Ascending aorta (tissue), 2 donors: ENCODE data around the gene NAT9. TPM values are rescaled to one million over a fixed set of nuclear protein-coding genes. Genes with fewer than 3 reads are reported as not detected.

Experiments used
- DNase-seq, 2 donors: peaks; one replicate each; pipeline ENCODE4 v3.0.0-alpha.2; 2019; ENCODE audit warnings: low spot score in 2 of 2
- H3K27ac ChIP-seq, 2 donors: fragments of 200-600 bp; sonication (generic); one replicate each; pipeline ENCODE4 v1.5.1; 2016 to 2017; ENCODE audit warnings: mild to moderate bottlenecking in 1 of 2
- H3K27me3 ChIP-seq: fragments of 200-600 bp; sonication (generic); one replicate; pipeline ENCODE4 v1.5.1; 2017
- H3K36me3 ChIP-seq, 2 donors: fragments of 200-600 bp; sonication (generic); one replicate each; pipeline ENCODE4 v1.5.1; 2016
- H3K4me1 ChIP-seq, 2 donors: fragments of 200-600 bp; sonication (generic); one replicate each; pipeline ENCODE4 v1.5.1; 2016 to 2017; ENCODE audit warnings: mild to moderate bottlenecking in 1 of 2
- H3K4me3 ChIP-seq, 2 donors: fragments of 200-600 bp; sonication (generic); one replicate each; pipeline ENCODE4 v1.5.1; 2016 to 2017; ENCODE audit warnings: mild to moderate bottlenecking in 1 of 2
- H3K9me3 ChIP-seq, 2 donors: fragments of 200-600 bp; sonication (generic); one replicate each; pipeline ENCODE4 v1.5.1; 2016
- CTCF ChIP-seq, 3 experiments: fragments of 200-600 bp in 2 of 3; fragments of 450-650 bp in 1 of 3; sonication (generic) in 2 of 3; IDR thresholded peaks; one replicate each; pipeline ENCODE4 v1.5.1; 2016 to 2019; ENCODE audit warnings: antibody characterized with exemption in 3 of 3, mild to moderate bottlenecking in 1 of 3, moderate library complexity in 1 of 3
- intact Hi-C: fragments of 100-400 bp; cut with DNase I; formaldehyde crosslinking; loops from one replicate; pipeline ENCODE4 v1.15.1; 2023
- total RNA-seq: library from RNA; depleted of rRNA; stranded (reverse); fragments of >200 nt; gene quantifications from one replicate; pipeline ENCODE4 v1.1.0, GENCODE V29; 2016

NAT9 gene
- total RNA-seq, 1 donor from 2014 or later: 13.3 TPM

- Histone ChIP-seq H3K4me3 (no peak overlapping the region), H3K27ac (no peak overlapping the region), H3K9me3 (no peaks in the 10 kb centered on the region), H3K36me3 (no peaks in the 10 kb centered on the region), H3K27me3 (no peaks in the 10 kb centered on the region), H3K4me1 (peaks cover 4 to 12% of the 10 kb centered on the region in 2 donors)
- DNase-seq: no peak
- no peak for TF ChIP-seq CTCF (IDR thresholded peaks at IDR 0.05)
- intact Hi-C loops: no loop called here
Observed at GRCh38 chr17:74752822-74753401, 23.2 kb downstream of the NAT9 start.

GRCh38 chr17:74752415-74752814 lies 23.7 kb downstream of the NAT9 start:
- Histone ChIP-seq H3K4me1 (peaks cover 4 to 11% of the 10 kb centered on the region in 2 donors), H3K27me3 (no peaks in the 10 kb centered on the region), H3K9me3 (no peaks in the 10 kb centered on the region), H3K36me3 (no peaks in the 10 kb centered on the region), H3K4me3 (no peak overlapping the region), H3K27ac (no peak overlapping the region)
- intact Hi-C loops: no loop called here
- DNase-seq: no peak
- TF ChIP-seq CTCF (IDR thresholded peaks at IDR 0.05): no peak

DNA sequence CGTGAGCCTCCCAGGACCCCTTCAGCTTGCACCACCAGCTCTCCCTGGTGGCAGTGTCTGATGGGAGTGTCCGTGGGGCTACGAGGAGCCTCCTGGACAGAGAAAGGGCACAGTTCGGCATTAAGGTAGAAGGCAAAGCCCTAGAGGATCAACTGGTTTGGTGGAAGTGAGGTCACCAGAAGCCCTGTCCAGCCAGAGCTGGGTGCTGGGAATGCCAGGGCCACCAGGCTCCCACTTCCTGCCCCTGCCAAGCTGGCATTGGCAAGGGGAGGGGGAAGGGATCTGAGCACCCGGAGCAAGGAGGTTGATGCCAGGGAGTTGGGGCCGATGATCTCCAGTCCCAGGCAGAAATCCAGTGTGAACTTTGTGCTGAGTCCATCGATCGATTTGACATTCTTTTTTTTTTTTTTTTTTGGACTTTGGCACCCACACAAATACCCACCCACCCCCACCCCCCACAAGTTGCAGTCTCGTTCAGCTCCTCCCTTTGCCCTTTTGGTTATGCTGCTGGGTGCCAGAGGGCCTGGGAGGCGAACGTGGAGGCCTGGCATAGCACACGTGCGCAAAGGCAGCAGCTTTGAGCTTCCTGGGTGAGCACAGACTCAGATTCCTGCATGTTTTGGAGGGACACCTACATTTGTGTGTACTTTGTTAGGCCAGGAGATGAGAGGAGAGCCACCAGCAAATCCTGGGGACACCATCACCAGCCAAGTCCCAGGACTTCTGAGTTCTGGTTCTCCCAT lies 25.6 kb downstream of the NAT9 start:
- TF ChIP-seq CTCF (IDR thresholded peaks at IDR 0.05): no peak
- intact Hi-C loops: no loop called here
- H3K4me1 ChIP-seq: peaks cover 4 to 11% of the 10 kb centered on the region in 2 donors
- no peaks in the 10 kb centered on the region for H3K36me3 ChIP-seq
- H3K27me3 ChIP-seq: no peaks in the 10 kb centered on the region
- peak overlapping the region; percentile 92 to 99 for H3K4me3 ChIP-seq
- H3K27ac ChIP-seq: peak overlapping the region; percentile 83 to 85
- H3K9me3 ChIP-seq: no peaks in the 10 kb centered on the region
- no peak for DNase-seq

DNA sequence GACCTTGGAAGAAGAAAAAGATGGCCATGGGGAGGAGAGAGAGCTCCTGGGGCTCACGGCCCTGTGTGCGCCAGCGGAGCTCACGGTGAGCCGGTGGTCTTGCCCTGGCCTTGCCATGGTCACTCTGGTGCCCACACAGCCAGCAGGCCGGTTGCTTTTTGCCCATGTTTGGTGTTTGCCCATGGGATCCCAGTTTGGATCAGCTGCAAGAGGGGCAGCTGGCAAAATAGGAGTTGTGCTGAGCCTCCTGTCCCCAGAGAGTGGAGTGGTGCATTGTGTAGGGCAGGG lies 26.2 kb downstream of the NAT9 start:
- H3K27me3 ChIP-seq: no peaks in the 10 kb centered on the region
- peak overlapping the region; percentile 83 to 85 for H3K27ac ChIP-seq
- no peaks in the 10 kb centered on the region for H3K36me3 ChIP-seq
- peaks cover 4 to 12% of the 10 kb centered on the region in 2 donors for H3K4me1 ChIP-seq
- no peaks in the 10 kb centered on the region for H3K9me3 ChIP-seq
- H3K4me3 ChIP-seq: peak overlapping the region; percentile 92 to 99
- intact Hi-C loops: no loop called here
- TF ChIP-seq CTCF (IDR thresholded peaks at IDR 0.05): no peak
- no peak for DNase-seq

GRCh38 chr17:74749279-74750038 lies 26.7 kb downstream of the NAT9 start:
- TF ChIP-seq CTCF (IDR thresholded peaks at IDR 0.05): no peak
- Histone ChIP-seq H3K27ac (peak overlapping the region; percentile 83 to 85), H3K4me1 (peaks cover 4 to 15% of the 10 kb centered on the region in 2 donors), H3K36me3 (no peaks in the 10 kb centered on the region), H3K4me3 (peak overlapping the region; percentile 92 to 99), H3K27me3 (no peaks in the 10 kb centered on the region), H3K9me3 (no peaks in the 10 kb centered on the region)
- DNase-seq: no peak
- intact Hi-C loops: loop anchor here (5.0 kb wide), 1 partner anchor 297 kb away; no protein-coding TSS in a partner anchor
